IMR-90 (cell line): ENCODE measurements around the gene AUH. TPM values are rescaled to one million over a fixed set of nuclear protein-coding genes. Genes with fewer than 3 reads are reported as not detected.

Source experiments
- ATAC-seq: fragments of 200-7000 bp; cut with Tn5 transposase; 2 replicates; pipeline ENCODE4 v1.9.1; 2020; ENCODE audit warnings: low read depth, mild to moderate bottlenecking, moderate library complexity
- BruUV-seq: library from RNA; stranded (reverse); fragments of 400-500 nt; replicated peaks from 2 replicates; lab custom pipeline; 2021; lab: Mats Ljungman, UMichigan
- CTCF ChIA-PET: fragments of 300-600 bp; formaldehyde crosslinking; extraction: SDS; loops from one replicate; lab custom pipeline; 2021; ENCODE audit warnings: antibody characterized with exemption; lab: Yijun Ruan, JAX
- POLR2A ChIA-PET: fragments of 300-600 bp; sonication (Branson Sonifier 250); formaldehyde crosslinking; loops from one replicate; lab custom pipeline; 2022; ENCODE audit warnings: antibody characterized with exemption; ENCODE audit not compliant: unreplicated experiment; lab: Charles Lee
- DNase-seq: peaks from one replicate; pipeline ENCODE4 v3.0.0; 2013
- H2AFZ ChIP-seq: replicated peaks from 2 replicates; pipeline ENCODE3; 2013; ENCODE audit warnings: low read length, mild to moderate bottlenecking; ENCODE audit not compliant: poor library complexity
- H2AK5ac ChIP-seq: 2 replicates; pipeline ENCODE4 v1.6.1; 2013; ENCODE audit warnings: low read depth, low read length, inconsistent platforms
- H2AK9ac ChIP-seq: replicated peaks from 2 replicates; pipeline ENCODE3; 2013; ENCODE audit warnings: mild to moderate bottlenecking, low read depth, low read length, moderate library complexity; ENCODE audit not compliant: poor library complexity
- H2BK120ac ChIP-seq: 2 replicates; pipeline ENCODE4 v1.6.1; 2013; ENCODE audit warnings: low read depth, low read length, inconsistent platforms
- H2BK15ac ChIP-seq: 3 replicates; pipeline ENCODE4 v1.6.1; 2013; ENCODE audit warnings: low read depth, low read length, inconsistent platforms
- H2BK20ac ChIP-seq: 2 replicates; pipeline ENCODE4 v1.6.1; 2013; ENCODE audit warnings: low read depth, mild to moderate bottlenecking, inconsistent platforms, low read length, moderate library complexity
- H2BK5ac ChIP-seq: 2 replicates; pipeline ENCODE4 v1.6.1; 2013; ENCODE audit warnings: mild to moderate bottlenecking, low read depth, low read length, inconsistent platforms; ENCODE audit not compliant: poor library complexity, severe bottlenecking
- H3K14ac ChIP-seq: replicated peaks from 2 replicates; pipeline ENCODE4 v1.6.1; 2013; ENCODE audit warnings: low read depth, low read length, inconsistent platforms
- H3K18ac ChIP-seq: 2 replicates; pipeline ENCODE4 v1.6.1; 2013; ENCODE audit warnings: low read depth, low read length, control low read depth
- H3K23ac ChIP-seq: 2 replicates; pipeline ENCODE4 v1.6.1; 2013; ENCODE audit warnings: low read depth, low read length, inconsistent platforms
- H3K27ac ChIP-seq: 2 replicates; pipeline ENCODE4 v1.5.1; 2013; ENCODE audit warnings: mild to moderate bottlenecking, control low read depth, low read length; ENCODE audit not compliant: insufficient read depth
- H3K27me3 ChIP-seq: 2 replicates; pipeline ENCODE4 v1.6.1; 2013; ENCODE audit warnings: low read length; ENCODE audit not compliant: control insufficient read depth, insufficient read depth
- H3K36me3 ChIP-seq: 2 replicates; pipeline ENCODE4 v1.6.1; 2013; ENCODE audit warnings: low read length, mixed read lengths; ENCODE audit not compliant: control insufficient read depth, insufficient read depth
- H3K4ac ChIP-seq: 2 replicates; pipeline ENCODE4 v1.6.1; 2013; ENCODE audit warnings: low read depth, low read length, inconsistent platforms
- H3K4me1 ChIP-seq: 2 replicates; pipeline ENCODE4 v1.6.1; 2013; ENCODE audit warnings: low read length, mixed read lengths; ENCODE audit not compliant: control insufficient read depth, insufficient read depth
- H3K4me2 ChIP-seq: 2 replicates; pipeline ENCODE4 v1.6.1; 2013; ENCODE audit warnings: low read depth, mild to moderate bottlenecking, control low read depth, low read length, moderate library complexity
- H3K4me3 ChIP-seq: 2 replicates; pipeline ENCODE4 v1.5.1; 2013; ENCODE audit warnings: low read depth, mild to moderate bottlenecking, control low read depth, low read length, moderate library complexity; ENCODE audit not compliant: insufficient read depth
- H3K56ac ChIP-seq: 2 replicates; pipeline ENCODE4 v1.6.1; 2013; ENCODE audit warnings: low read length, inconsistent platforms; ENCODE audit not compliant: insufficient read depth; ENCODE audit errors: extremely low read depth
- H3K79me1 ChIP-seq, 2 experiments: 2 replicates each; pipeline ENCODE4 v1.6.1; 2013; ENCODE audit warnings: low read length in 2 of 2, inconsistent platforms in 1 of 2, low read depth in 1 of 2
- H3K9ac ChIP-seq: 2 replicates; pipeline ENCODE4 v1.6.1; 2013; ENCODE audit warnings: low read depth, low read length, control low read depth
- H3K9me1 ChIP-seq: 2 replicates; pipeline ENCODE4 v1.6.1; 2013; ENCODE audit warnings: low read length, inconsistent platforms; ENCODE audit not compliant: insufficient read depth
- H3K9me3 ChIP-seq: 2 replicates; pipeline ENCODE4 v1.6.1; 2013; ENCODE audit warnings: low read length; ENCODE audit not compliant: control insufficient read depth, insufficient read depth
- H4K20me1 ChIP-seq: 2 replicates; pipeline ENCODE4 v1.6.1; 2013; ENCODE audit warnings: low read length, inconsistent platforms; ENCODE audit not compliant: insufficient read depth
- H4K5ac ChIP-seq: 2 replicates; pipeline ENCODE4 v1.6.1; 2013; ENCODE audit warnings: mild to moderate bottlenecking, low read depth, low read length, control low read depth
- H4K8ac ChIP-seq, 2 experiments: 2 replicates each; pipeline ENCODE4 v1.6.1; 2013; ENCODE audit warnings: low read depth in 2 of 2, low read length in 2 of 2, control low read depth in 1 of 2, inconsistent platforms in 1 of 2
- H4K91ac ChIP-seq: 2 replicates; pipeline ENCODE4 v1.6.1; 2013; ENCODE audit warnings: low read depth, low read length, inconsistent platforms; ENCODE audit not compliant: insufficient read depth
- BHLHE40 ChIP-seq: fragments of 150-350 bp; IDR thresholded peaks from 2 replicates; pipeline ENCODE4 v1.6.1; 2016; ENCODE audit warnings: mild to moderate bottlenecking, low read depth, low read length
- CHD1 ChIP-seq: IDR thresholded peaks from 2 replicates; pipeline ENCODE4 v1.6.1; 2012; ENCODE audit warnings: low read depth, low read length, improper control_type of control experiment
- MAFK ChIP-seq: IDR thresholded peaks from 2 replicates; pipeline ENCODE4 v1.6.1; 2012; ENCODE audit warnings: low read depth, low read length, improper control_type of control experiment
- MAZ ChIP-seq: IDR thresholded peaks from 2 replicates; pipeline ENCODE4 v1.6.1; 2012; ENCODE audit warnings: low read depth, mild to moderate bottlenecking, low read length, improper control_type of control experiment, moderate library complexity, borderline replicate concordance
- NFE2L2 ChIP-seq: fragments of 150-350 bp; IDR thresholded peaks from 2 replicates; pipeline ENCODE4 v1.6.1; 2016; ENCODE audit warnings: low read depth, mild to moderate bottlenecking, low read length
- WGBS, 2 experiments: methylation state at CpG; one replicate each; pipeline versions ENCODE4 v1.1.5 to v1.1.7; 2013; ENCODE audit warnings: missing lambda C conversion rate in 2 of 2; ENCODE audit not compliant: insufficient read length in 1 of 2; ENCODE audit errors: extremely low coverage in 2 of 2; 5-methylcytosine and 5-hydroxymethylcytosine counted together
- dilution Hi-C: fragments of 300-500 bp; cut with HindIII; formaldehyde crosslinking; loops from one replicate; pipeline ENCODE4 v1.14.3; 2018; ENCODE audit warnings: low sequenced_read_pairs; ENCODE audit not compliant: unreplicated experiment
- in situ Hi-C: fragments of 300-500 bp; cut with MboI; formaldehyde crosslinking; loops from 3 replicates; pipeline ENCODE4 v1.14.3; 2019; ENCODE audit warnings: low sequenced_read_pairs, inconsistent platforms, mixed read lengths
- intact Hi-C: fragments of 100-400 bp; cut with micrococcal nuclease; formaldehyde crosslinking; loops from 2 replicates; pipeline ENCODE4 v1.10.0; 2022
- polyA plus RNA-seq, 3 experiments: library from polyadenylated mRNA; depleted of rRNA; stranded (reverse); fragments of >200 nt; gene quantifications; 2 replicates each; pipeline ENCODE4 v1.2.3, GENCODE V29; 2012; ENCODE audit warnings: low replicate concordance in 1 of 3
- total RNA-seq: library from RNA; depleted of rRNA; stranded (reverse); fragments of >200 nt; gene quantifications from 2 replicates; pipeline ENCODE4 v1.2.3, GENCODE V29; 2012
- TF ChIP-seq, protein P1 (sequence below): fragments of 150-350 bp; IDR thresholded peaks from 2 replicates; pipeline ENCODE4 v1.6.1; 2016; ENCODE audit warnings: low read depth, mild to moderate bottlenecking, low read length, moderate library complexity, borderline replicate concordance

Gene AUH
- total and polyA plus RNA-seq, 2 of the 4 experiments (the other 2 are of a cell fraction) = 5.9 to 8.1 TPM

GRCh38 chr9:91391818-91392217, 30.1 kb upstream of the AUH start:
- no peak overlapping the region for H3K56ac ChIP-seq
- H2BK20ac ChIP-seq = peak overlapping the region; percentile 38; the same call in 1 of the 2 replicates
- TF ChIP-seq MAFK (no peak), NFE2L2 (no peak), MAZ (no peak), CHD1 (no peak), BHLHE40 (no peak)
- TF ChIP-seq, protein P1, sequence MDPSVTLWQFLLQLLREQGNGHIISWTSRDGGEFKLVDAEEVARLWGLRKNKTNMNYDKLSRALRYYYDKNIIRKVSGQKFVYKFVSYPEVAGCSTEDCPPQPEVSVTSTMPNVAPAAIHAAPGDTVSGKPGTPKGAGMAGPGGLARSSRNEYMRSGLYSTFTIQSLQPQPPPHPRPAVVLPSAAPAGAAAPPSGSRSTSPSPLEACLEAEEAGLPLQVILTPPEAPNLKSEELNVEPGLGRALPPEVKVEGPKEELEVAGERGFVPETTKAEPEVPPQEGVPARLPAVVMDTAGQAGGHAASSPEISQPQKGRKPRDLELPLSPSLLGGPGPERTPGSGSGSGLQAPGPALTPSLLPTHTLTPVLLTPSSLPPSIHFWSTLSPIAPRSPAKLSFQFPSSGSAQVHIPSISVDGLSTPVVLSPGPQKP = no peak
- H2AFZ ChIP-seq = no peak overlapping the region
- ATAC-seq (no peak), DNase-seq (no peak)
- no peak overlapping the region for H2AK9ac ChIP-seq
- H3K14ac ChIP-seq = peak overlapping the region; percentile 53; the same call in 1 of the 2 replicates
- no peak overlapping the region for H3K4me3 ChIP-seq
- peak overlapping the region; percentile 58; the same call in 1 of the 2 replicates for H2BK120ac ChIP-seq
- 100% methylated on average over 1 of the region's 2 CpGs; no CpG with 5 or more reads in 1 of the 2 experiments for WGBS, 2 experiments
- peaks cover 9% of the 10 kb centered on the region for H3K4me1 ChIP-seq
- peak overlapping the region; percentile 2; the same call in 1 of the 2 replicates for H3K4ac ChIP-seq
- intact Hi-C loops = no loop called here
- no TSS peak for BruUV-seq
- H3K36me3 ChIP-seq = no peaks in the 10 kb centered on the region
- no peak overlapping the region for H3K9ac ChIP-seq
- peak overlapping the region; percentile 20 for H2BK5ac ChIP-seq
- in situ Hi-C loops = no loop called here
- no peak overlapping the region for H4K8ac ChIP-seq
- H3K9me1 ChIP-seq = peaks cover 8% of the 10 kb centered on the region; the same call in 1 of the 2 replicates
- no peak overlapping the region for H3K27ac ChIP-seq
- no peaks in the 10 kb centered on the region for H3K27me3 ChIP-seq
- H3K23ac ChIP-seq = no peak overlapping the region
- ChIA-PET CTCF (no interaction called here), POLR2A (no interaction called here)
- H4K91ac ChIP-seq = no peak overlapping the region
- no peak overlapping the region; the same call in 1 of the 2 replicates for H3K4me2 ChIP-seq
- peak overlapping the region; percentile 5; the same call in 1 of the 2 replicates for H2AK5ac ChIP-seq
- H3K18ac ChIP-seq = peak overlapping the region; percentile 16; the same call in 1 of the 2 replicates
- H4K5ac ChIP-seq = peak overlapping the region; percentile 12; the same call in 1 of the 2 replicates
- peaks cover 0 to 4% of the 10 kb centered on the region in 2 experiments; a peak in 1 of 4 replicates for H3K79me1 ChIP-seq
- no peaks in the 10 kb centered on the region for H4K20me1 ChIP-seq
- dilution Hi-C loops = no loop called here
- H2BK15ac ChIP-seq = 0 out of 3 replicates have a peak overlapping the region, but pooled peaks have one; percentile 29
- no peaks in the 10 kb centered on the region for H3K9me3 ChIP-seq
